HFFc6 (cell line): ENCODE results near the gene BSND. TPM values are rescaled to one million over a fixed set of nuclear protein-coding genes. Genes with fewer than 3 reads are reported as not detected.

ENCODE experiments used
- DNase-seq: peaks from one replicate; pipeline ENCODE4 v3.0.0-alpha.2; 2018
- H3K27ac Mint-ChIP-seq: 2 replicates; pipeline ENCODE4 v1.8.0; 2020; ENCODE audit warnings: mild to moderate bottlenecking, mixed read lengths
- H3K27me3 Mint-ChIP-seq: 2 replicates; pipeline ENCODE4 v1.8.0; 2021; ENCODE audit warnings: mild to moderate bottlenecking, moderate library complexity, mixed read lengths; ENCODE audit not compliant: insufficient read depth
- H3K36me3 Mint-ChIP-seq: 2 replicates; pipeline ENCODE4 v1.8.0; 2021; ENCODE audit warnings: low read depth, mixed read lengths
- H3K4me1 Mint-ChIP-seq: 2 replicates; pipeline ENCODE4 v1.8.0; 2020; ENCODE audit warnings: low read depth, mixed read lengths
- H3K4me3 Mint-ChIP-seq: 2 replicates; pipeline ENCODE4 v1.8.0; 2020; ENCODE audit warnings: mild to moderate bottlenecking, moderate library complexity, mixed read lengths
- H3K9me3 Mint-ChIP-seq: 2 replicates; pipeline ENCODE4 v1.8.0; 2020; ENCODE audit warnings: mild to moderate bottlenecking, mixed read lengths
- CTCF ChIP-seq: fragments of 200-600 bp; sonication (generic); IDR thresholded peaks from 2 replicates; pipeline ENCODE4 v1.5.0; 2021; ENCODE audit warnings: antibody characterized with exemption, mild to moderate bottlenecking
- total RNA-seq, 6 experiments: library from RNA; stranded (reverse); fragmentation: NEBNext Ultra II Directional; extraction: Animal tissue kit (Norgen Biotek cat#: 25700); gene quantifications; 2 replicates in 1 of 6; 3 replicates in 5 of 6; pipeline ENCODE4 v1.2.3, GENCODE V29; 2021

The BSND gene
- total RNA-seq, 6 experiments from 2014 or later = not detected

DNA sequence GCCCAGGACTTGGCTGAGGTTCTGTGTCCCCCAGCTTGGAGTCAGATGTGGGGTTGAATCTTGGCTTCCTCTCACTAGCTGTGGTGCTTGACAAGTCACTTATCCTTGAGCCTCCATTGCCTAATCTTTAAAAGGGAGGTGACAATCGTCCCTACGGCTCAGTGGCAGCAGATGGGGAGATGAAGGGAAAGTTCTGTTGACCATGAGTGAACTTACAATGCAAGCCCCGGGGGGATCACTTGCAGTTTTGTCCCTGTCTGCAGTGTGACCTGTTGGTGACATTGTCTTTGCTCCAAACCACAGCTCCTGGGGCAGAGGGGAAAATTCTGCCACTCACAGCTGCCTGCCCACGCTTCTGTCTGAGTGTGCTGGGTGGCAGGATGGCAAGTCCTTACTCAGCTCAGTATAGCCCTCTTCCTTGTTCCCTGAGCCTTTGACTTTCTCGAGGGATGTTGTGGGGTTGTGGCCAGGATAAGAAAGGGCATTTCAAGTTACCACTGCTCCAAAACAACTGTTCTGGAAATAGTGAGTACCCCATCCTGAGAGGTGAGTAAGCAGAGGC is 42.3 kb downstream of the BSND start:
- no peak overlapping the region for H3K4me3 Mint-ChIP-seq
- no peak for TF ChIP-seq CTCF
- H3K9me3 Mint-ChIP-seq = no peaks in the 10 kb centered on the region
- H3K4me1 Mint-ChIP-seq = peaks cover 5% of the 10 kb centered on the region; the same call in 1 of the 2 replicates
- DNase-seq = no peak
- no peak overlapping the region for H3K27ac Mint-ChIP-seq
- H3K27me3 Mint-ChIP-seq = peaks cover 66% of the 10 kb centered on the region
- no peaks in the 10 kb centered on the region for H3K36me3 Mint-ChIP-seq

DNA sequence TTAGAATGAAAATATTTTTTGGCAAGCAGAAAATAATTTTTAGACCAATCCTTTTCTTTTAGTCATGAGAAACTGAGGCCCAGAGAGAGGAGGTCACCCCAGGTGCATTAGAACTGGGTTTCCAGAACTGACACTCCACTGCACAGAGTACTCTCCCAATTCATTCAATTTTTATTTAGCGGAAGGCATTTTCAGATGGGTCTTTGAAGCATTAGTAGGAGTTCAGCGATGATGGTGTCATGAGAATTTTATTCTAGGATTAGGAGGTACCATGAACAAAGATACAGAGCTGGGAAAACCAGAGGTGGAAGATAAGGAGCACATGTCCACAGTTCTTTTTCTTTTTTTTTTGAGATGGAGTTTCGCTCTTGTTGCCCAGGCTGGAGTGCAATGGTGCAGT is 42.9 kb downstream of the BSND start:
- Mint-ChIP-seq H3K36me3 (no peaks in the 10 kb centered on the region), H3K9me3 (no peaks in the 10 kb centered on the region), H3K4me1 (peaks cover 5% of the 10 kb centered on the region; the same call in 1 of the 2 replicates), H3K27ac (no peak overlapping the region), H3K27me3 (peaks cover 63% of the 10 kb centered on the region), H3K4me3 (no peak overlapping the region)
- DNase-seq = no peak
- TF ChIP-seq CTCF = no peak

DNA sequence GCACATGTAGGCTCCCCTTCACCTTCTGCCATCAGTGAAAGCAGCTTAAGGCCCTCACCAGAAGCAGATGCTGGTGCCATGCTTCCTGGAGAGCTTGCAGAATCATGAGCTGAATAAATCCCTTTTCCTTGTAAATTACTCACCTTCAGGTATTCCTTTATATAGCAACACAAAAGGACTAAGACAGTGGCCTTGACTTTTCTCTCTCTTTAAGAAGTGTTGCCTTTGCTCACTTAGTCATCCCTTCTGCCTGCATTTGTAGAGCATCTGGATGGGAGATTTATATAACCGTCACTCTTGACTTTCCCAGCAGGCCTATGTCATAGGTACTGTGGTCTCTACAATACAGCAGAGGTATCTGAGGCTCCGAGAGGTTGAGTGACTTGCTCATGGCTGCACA is 44.3 kb downstream of the BSND start:
- H3K4me1 Mint-ChIP-seq = peaks cover 5% of the 10 kb centered on the region; the same call in 1 of the 2 replicates
- no peaks in the 10 kb centered on the region for H3K36me3 Mint-ChIP-seq
- TF ChIP-seq CTCF = no peak
- no peaks in the 10 kb centered on the region for H3K9me3 Mint-ChIP-seq
- no peak overlapping the region for H3K4me3 Mint-ChIP-seq
- H3K27ac Mint-ChIP-seq = no peak overlapping the region
- peaks cover 63% of the 10 kb centered on the region for H3K27me3 Mint-ChIP-seq
- DNase-seq = no peak

DNA sequence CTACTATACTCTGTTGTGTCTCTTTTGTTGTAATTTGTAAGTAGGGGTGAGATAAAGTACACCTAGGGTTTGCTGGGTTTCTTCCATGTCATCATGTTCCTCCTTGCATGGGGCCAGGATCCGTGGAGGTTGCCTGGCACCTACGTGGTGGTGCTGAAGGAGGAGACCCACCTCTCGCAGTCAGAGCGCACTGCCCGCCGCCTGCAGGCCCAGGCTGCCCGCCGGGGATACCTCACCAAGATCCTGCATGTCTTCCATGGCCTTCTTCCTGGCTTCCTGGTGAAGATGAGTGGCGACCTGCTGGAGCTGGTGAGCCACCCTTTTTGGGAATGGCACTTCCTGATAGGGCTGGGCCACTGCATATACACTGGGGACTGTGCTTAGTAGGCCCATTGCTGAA is 45.0 kb downstream of the BSND start:
- Mint-ChIP-seq H3K9me3 (no peaks in the 10 kb centered on the region), H3K36me3 (no peaks in the 10 kb centered on the region), H3K27ac (no peak overlapping the region), H3K4me1 (peaks cover 5% of the 10 kb centered on the region; the same call in 1 of the 2 replicates), H3K27me3 (peaks cover 63% of the 10 kb centered on the region), H3K4me3 (no peak overlapping the region)
- DNase-seq = no peak
- no peak for TF ChIP-seq CTCF

- no peak for DNase-seq
- H3K9me3 Mint-ChIP-seq = no peaks in the 10 kb centered on the region
- H3K4me3 Mint-ChIP-seq = no peak overlapping the region
- no peak overlapping the region for H3K27ac Mint-ChIP-seq
- no peak for TF ChIP-seq CTCF
- H3K4me1 Mint-ChIP-seq = no peaks in the 10 kb centered on the region
- no peaks in the 10 kb centered on the region for H3K36me3 Mint-ChIP-seq
- H3K27me3 Mint-ChIP-seq = peaks cover 57% of the 10 kb centered on the region
These were observed 46.1 kb downstream of the BSND start for GRCh38 chr1:55044617-55045397.
